HG02943 (cell line): ENCODE data around the gene TSPAN16.
"Not testable (repeated sequence)": the region's sequence is repeated elsewhere in the genome, so short reads cannot be mapped to it uniquely, and the experiment has no call there.

Experiments used
- ATAC-seq: cut with Tn5 transposase; IDR thresholded peaks from one replicate; pipeline ENCODE4 v1.9.1; 2021; ENCODE audit warnings: mild to moderate bottlenecking, low read depth, moderate library complexity; ENCODE audit not compliant: unreplicated experiment

The TSPAN16 gene

DNA sequence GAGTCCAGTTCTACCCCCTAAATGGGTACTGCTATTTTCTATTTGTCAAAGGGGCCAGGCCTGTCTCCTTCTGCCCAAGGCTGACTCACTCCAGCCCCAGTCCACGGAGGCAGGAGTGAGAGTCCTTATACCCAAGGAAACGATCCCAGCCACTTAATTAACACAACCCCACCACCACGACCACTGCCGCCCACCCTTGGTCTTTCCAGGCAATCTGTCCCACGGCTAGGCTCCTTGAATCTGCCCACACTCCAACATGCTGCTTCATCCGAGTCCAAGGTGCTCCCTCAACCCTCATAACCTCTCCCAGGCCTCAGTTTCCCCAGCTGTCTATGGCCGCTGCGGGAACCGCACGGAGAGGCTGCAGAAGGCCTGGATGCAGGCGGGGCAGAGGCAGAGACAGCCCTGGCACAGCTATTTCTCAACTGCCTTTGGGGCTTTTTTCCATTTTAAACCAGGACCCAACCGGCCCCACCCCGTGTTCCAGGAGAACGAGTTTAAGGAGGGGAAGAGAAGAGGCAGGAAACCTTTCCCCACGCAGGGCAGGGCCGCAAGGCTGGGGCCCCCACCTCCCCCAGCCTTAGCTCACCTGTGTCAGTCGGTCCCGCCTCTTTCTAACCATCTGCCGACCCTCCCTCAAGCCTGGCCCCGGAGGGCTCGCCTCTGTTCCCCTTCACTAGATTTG lies 42.8 kb downstream of the TSPAN16 start:
- no peak for ATAC-seq

- ATAC-seq, result no peak
Observed at GRCh38 chr19:11339254-11340098, 43.5 kb downstream of the TSPAN16 start, which contains the start of gene RAB3D. Gene RAB3D, minus strand, starts transcription at chr19:11339657. Its CDS starts 2,258 bp downstream, at chr19:11337399.

DNA sequence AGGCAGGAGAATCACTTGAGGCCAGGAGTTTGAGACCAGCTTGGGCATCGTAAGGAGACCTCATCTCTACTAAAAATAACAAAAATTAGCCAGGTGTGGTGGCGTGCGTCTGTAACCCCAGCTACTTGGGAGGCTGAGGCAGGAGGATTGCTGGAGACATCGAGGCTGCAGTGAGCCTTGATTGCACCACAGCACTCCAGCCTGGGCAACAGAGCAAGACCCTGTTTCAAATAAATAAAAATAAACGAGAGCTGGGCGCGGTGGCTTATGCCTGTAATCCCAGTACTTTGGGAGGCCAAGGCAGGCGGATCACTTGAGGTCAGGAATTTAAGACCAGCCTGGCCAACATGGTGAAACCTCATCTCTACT lies 44.1 kb downstream of the TSPAN16 start:
- ATAC-seq, result not testable (repeated sequence)

GRCh38 chr19:11342429-11342828 lies 46.5 kb downstream of the TSPAN16 start:
- no peak for ATAC-seq

GRCh38 chr19:11345122-11345803 lies 49.3 kb downstream of the TSPAN16 start:
- no peak for ATAC-seq

- ATAC-seq, result peak; percentile 89
Observed at GRCh38 chr19:11346104-11346940, 50.4 kb downstream of the TSPAN16 start, which contains the start of the genes CCDC159 and TMEM205. Gene CCDC159, plus strand, starts transcription at chr19:11346519. Its CDS starts 88 bp downstream, at chr19:11346607. Gene TMEM205, minus strand, starts transcription at chr19:11346268. Its CDS starts 649 bp downstream, at chr19:11345619.

DNA sequence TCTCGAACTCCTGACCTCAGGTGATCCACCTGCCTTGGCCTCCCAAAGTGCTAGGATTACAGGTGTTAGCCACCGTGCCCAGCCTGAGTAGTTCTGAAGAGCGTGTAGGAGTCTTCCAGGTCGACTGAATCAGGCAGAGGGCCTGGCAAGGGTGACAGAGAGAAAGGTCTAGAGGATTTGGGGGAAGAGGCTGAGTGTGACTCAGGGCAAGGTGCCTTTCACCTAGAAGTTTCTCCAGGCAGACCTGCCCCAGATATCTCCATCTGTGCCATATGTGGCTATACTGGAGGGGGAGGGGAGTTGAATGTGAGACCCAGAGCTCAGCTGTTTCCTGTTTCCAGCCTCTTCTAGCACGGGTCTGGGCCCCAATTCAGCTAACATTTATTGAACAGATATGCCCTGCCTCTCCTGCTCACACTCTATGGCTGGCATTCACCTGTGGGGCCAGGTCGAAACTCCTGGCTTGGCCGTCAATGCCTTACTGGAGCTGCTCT lies 51.6 kb downstream of the TSPAN16 start:
- ATAC-seq, result no peak

- ATAC-seq, result no peak
Observed at GRCh38 chr19:11349171-11349570, 53.2 kb downstream of the TSPAN16 start.

GRCh38 chr19:11354102-11354501 lies 58.1 kb downstream of the TSPAN16 start:
- ATAC-seq, result not testable (repeated sequence)

GRCh38 chr19:11355160-11356073 lies 59.5 kb downstream of the TSPAN16 start, which contains the start of gene PLPPR2:
Gene PLPPR2, plus strand, starts transcription at chr19:11355432. Its CDS starts 2,242 bp downstream, at chr19:11357674.
- no peak for ATAC-seq

GRCh38 chr19:11356074-11356397 lies 60.1 kb downstream of the TSPAN16 start:
- no peak for ATAC-seq

DNA sequence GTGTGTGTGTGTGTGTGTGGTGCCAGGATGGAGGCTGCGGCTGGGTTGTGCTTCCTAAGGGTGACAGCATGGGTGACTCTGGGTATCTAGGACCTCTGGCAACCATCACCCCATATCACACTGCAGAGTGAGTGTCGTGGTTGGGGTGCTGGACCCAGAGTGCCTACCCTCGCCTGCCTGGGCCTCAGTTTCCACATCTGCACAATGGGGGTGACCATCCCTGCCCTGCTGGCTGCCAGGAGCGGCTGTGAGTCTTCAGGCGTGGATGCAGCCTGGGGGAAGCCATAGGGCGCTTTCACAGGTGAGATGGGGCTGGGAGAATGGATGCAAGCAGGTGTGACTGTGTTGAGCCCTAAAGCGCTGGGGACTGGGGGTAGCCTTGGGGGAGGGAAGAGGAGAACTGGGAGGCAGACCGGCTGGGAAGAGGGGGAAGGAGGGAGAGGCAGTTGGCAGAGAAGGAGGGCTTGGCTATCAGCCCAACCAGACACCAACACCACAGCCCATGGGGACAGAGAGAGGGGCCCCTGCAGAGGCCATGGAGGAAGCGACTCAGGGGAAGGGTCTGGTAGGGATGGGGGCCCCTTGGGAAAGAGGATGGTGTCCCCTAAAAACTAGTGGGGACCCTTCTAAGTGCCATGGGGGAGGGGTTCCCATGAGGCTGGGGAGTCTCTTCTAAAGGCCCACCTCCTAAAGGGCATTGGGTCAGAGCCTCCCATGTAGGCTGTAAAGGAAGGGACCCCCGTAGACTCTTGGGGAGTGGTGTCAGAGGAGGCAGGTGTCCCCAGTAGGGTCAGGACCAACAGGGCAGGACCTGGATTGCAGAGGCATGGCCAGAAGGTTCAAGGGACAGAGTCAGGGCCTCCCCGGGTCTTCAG lies 61.0 kb downstream of the TSPAN16 start:
- no peak for ATAC-seq

DNA sequence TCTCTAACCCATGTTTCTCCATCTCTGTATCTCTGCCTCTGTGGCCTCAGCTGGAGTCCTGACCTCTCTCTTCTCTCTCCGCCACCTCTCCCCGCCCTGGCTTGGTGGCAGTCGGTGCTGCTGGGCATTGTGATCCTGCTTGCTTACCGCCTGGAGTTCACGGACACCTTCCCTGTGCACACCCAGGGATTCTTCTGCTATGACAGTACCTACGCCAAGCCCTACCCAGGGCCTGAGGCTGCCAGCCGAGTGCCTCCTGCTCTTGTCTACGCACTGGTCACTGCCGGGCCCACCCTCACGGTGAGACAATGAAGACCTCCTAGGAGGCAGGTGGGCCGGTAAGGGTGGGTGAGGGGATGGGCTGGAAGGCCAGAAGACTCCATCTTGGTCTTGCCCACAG lies 63.5 kb downstream of the TSPAN16 start:
- ATAC-seq, result no peak

DNA sequence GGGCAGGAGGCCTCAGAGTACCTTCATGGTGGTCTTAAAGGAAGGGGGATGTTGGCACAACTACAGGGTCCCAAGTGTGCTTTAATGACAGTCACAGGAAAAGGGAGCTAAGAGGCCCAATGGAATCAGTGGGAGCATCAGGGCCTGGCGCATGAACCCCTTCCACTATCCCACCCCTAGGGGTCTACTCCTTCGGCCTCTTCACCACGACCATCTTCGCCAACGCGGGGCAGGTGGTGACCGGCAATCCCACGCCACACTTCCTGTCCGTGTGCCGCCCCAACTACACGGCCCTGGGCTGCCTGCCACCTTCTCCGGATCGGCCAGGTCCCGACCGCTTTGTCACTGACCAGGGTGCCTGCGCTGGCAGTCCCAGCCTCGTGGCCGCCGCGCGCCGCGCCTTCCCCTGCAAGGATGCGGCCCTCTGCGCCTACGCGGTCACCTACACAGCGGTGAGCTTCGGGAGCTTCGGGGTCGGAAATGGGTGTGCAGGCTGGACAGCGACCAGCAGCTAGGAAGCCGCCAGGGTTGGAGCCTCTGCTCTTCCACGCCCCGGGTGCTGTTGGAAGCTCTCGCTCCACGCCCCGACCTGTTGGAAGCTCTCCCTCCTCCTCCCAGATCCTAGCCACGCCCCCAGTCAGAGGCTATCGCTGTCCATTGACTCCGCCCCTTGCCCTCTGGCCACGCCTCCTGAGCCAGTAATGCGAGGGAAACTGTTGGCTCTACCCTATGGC lies 65.2 kb downstream of the TSPAN16 start:
- no peak for ATAC-seq

DNA sequence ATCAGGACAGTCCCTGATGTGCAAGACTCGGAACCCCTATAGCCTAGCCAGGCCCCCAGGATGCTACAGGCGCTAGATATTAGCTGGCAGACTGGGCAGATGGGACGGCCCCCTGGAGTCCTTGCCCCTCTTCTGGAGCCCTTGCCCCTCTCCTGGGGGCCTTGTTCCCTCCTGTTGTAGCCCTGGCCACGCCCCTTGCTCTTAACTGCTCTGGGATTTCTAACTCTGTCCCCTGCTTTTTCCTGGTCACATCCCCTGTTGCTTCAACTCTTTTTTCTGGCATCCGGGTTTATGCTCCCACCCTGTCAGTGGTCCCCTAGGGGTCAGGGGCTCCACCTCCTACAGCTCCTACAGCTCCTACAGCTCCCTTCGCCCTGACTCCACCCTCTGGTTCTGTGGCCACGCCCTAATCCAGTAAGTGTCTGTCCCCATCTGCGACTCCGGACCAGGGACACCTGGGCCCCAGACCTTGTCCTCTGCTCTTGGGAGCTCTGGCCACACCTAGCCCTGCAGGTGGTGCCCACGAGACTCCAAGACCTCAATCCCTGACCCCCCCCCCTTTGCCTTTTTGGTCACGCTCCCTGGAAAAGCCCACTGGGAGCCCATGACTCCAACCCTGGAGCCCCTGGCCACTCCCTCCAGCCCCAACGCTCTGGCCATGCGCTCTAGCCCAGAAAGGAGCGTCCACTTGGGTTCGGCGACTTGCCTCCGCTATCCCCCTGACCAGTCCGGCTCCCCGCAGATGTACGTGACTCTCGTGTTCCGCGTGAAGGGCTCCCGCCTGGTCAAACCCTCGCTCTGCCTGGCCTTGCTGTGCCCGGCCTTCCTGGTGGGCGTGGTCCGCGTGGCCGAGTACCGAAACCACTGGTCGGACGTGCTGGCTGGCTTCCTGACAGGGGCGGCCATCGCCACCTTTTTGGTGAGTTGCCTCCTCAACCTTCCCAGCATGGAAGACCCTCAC lies 66.1 kb downstream of the TSPAN16 start:
- no peak for ATAC-seq

DNA sequence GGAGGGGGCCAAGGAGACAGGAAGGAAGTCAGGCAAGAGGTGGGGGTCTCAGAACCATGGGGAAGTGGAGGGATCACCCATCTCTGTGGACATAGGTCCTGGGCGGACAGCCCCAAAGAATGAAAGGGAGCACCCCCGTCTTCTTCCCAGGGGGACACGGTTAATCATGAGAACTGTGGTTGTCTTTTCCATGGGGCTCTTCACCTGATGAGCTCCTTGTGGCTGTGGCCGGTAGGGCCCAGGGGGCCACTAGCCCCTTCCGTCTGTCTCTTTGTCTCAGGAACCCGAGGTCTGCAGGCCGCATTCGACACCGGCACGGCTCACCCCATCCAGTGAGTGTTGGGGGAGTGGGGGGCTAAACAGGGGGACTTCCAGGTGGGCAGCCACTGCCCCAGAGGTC lies 67.9 kb downstream of the TSPAN16 start:
- ATAC-seq, result no peak
